Activated CD8-positive, alpha-beta memory T cell treated with anti-CD3 and anti-CD28 coated beads, Interleukin-2, amount 50 U/mL, for 1 hour (primary cell): ENCODE results near the gene BRSK2.

Experiments used
- DNase-seq: peaks from one replicate; pipeline ENCODE4 v3.0.0-alpha.2; 2020; ENCODE audit errors: extremely low read depth

The BRSK2 gene

DNA sequence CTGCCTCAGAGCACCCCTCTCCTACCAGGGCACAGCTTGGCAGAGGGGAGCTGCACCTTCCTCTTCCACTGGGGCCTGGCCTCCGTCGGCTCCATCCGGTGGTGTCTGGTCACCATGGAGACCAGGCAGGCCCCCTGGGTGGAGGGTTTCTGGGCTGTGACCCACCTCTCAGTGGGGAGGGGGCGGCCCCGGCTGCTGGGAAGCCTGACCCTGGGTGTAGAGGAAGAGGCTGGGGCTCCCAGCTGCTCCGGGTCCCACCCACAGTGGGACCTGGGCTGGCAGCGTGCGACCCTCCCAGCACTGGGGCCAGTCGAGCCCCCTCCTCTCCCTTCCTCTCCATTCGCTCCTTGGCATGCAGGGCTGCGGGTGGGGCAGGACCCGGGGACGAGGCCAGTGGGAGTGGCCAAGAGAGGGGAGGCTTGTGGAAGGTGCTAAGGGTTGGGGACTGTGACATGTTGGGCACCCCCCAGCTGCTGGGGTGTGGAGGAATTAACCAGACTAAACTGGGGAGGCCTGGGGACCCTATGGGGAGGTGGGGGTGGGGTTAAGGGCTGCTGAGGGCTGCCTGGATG, 46.8 kb downstream of the BRSK2 start:
- DNase-seq: no peak

DNA sequence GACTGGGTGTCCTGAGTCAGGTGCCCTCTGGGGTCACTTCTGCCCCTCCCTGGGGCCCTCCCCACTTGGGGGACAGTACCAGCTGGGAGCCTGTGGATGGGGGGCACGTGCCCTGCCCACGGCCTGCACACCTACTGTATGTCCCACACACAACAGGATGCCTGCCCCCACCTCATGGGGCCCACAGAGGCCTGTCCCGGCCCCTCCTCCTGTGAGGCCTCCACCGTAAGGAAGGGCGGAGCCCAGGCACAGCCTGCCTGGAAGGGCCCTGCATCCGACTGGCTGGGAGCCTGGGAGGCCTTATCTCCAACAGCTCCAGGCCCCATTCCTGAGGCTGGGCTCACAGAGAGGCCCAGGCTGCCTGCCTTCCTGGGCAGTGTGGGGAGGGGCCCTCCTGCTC, 47.8 kb downstream of the BRSK2 start:
- no peak for DNase-seq

DNA sequence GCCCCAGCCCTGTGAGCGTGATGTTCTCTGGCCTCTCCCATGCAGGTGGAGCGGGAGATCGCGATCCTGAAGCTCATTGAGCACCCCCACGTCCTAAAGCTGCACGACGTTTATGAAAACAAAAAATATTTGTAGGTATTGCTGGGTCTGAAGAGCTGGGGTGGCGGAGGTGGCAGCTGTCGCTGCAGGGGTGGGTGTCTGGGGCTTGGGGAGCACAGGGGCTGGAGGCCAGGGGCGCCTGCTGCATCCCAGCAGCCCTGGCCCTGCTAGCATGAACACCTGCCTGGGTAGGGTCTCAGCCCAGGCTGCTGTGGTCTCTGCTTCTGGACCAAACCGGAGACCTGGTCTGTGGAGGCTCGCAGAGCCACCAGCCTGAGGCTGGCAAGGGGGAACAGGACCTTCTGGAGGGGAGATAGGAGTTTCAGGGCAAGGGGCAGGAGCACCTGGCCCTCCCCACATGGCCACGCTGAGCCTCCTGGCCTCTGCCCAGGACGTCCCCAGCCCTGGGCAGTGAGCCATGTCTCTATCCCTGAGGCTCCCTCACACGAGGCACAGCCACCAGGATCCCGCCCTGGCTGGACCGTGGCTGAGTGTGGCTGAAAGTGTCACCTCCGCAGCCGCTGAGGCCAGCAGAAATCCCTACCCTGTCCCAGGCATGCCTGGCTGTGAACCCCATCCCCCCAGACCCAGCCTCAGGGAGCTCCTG, 48.7 kb downstream of the BRSK2 start:
- DNase-seq: no peak

DNA sequence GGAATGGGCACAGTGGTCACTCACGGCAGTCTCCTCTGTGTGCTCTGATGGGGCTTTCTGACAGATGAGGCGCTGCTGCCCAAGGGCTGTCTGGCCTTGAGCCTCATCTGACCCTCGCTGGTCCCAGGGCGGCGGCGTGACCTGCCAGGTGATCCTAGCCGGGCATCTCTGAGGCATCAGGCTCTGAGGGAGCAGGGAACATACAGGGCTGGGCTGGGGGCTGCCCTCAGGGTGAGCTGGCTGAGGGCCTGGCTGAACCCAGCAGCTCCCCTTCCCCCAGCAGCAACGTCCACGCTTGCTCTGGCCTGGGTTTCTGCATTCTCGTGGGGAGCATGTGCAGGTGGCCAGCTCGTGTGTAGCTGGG, 49.2 kb downstream of the BRSK2 start:
- DNase-seq: no peak

DNA sequence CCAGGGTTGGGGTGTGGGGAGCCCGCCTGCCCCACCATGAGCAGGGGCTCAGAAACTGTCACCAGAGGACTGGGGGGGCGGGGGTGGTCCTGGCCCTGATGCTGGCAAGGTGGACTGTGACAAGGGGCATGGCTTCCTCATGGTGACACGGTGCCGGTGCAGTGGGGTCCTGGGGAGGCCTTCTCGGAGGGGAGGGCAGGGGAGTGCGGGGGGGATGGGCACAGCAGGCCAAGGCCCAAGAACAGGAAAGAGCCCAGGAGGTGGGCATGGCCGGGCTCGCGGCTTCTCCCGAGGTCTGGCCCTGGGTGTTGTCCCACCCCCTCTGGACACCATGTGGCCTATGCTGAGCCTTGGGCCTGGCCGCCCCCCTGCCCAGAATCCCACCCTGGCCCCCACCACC, 49.6 kb downstream of the BRSK2 start:
- no peak for DNase-seq

DNA sequence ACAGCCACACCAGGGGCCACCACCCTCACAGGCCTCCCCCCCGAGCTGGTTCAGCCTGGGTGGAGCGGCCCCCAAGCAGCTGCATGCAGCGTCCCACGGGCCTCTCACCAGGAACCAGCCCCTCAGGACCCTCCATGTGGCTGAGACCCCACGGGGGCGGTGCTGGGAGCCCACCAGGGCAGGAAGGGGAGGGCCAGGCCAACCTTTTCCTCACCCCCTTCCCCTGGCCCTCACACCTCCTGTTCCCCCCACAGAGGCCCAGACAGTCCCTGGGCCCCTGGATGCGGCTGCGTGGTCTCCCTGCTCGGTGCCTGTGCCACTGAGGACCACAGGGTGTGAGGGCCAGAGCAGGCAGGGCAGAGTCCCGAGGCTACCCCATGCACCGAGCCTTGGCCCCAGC, 50.3 kb downstream of the BRSK2 start:
- no peak for DNase-seq

DNA sequence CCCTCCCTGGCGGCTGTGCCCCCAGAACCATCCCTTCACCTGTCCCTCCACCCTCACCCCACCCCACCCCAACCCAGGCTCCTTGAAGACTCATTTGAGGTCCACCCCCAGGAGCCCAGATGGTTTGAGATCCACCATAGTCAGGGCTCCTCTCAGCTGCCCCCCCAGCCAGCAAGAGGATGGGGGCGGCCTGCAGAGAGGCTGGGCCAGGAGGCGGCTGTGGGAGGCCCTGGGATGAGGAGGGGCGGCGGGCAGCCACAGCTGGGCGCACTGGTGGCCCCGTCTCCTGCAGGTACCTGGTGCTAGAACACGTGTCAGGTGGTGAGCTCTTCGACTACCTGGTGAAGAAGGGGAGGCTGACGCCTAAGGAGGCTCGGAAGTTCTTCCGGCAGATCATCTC, 50.8 kb downstream of the BRSK2 start:
- no peak for DNase-seq

DNA sequence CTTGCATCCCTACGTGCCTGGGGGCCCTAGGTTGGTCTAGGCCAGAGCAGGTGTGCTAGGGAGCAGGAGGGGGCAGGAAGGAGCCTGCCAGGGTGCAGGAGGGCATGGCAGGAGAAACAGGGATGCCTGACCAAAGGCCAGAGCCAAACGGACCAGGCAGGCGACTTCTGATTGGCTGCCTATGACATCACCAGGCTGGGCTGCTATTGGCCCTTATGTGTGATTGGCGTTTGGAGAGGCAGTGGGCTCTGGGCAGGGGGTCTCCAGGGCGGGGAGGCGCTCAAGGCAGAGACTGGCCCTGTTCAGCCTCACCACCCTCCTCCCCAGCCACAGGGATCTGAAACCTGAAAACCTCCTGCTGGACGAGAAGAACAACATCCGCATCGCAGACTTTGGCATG, 52.4 kb downstream of the BRSK2 start:
- no peak for DNase-seq

DNA sequence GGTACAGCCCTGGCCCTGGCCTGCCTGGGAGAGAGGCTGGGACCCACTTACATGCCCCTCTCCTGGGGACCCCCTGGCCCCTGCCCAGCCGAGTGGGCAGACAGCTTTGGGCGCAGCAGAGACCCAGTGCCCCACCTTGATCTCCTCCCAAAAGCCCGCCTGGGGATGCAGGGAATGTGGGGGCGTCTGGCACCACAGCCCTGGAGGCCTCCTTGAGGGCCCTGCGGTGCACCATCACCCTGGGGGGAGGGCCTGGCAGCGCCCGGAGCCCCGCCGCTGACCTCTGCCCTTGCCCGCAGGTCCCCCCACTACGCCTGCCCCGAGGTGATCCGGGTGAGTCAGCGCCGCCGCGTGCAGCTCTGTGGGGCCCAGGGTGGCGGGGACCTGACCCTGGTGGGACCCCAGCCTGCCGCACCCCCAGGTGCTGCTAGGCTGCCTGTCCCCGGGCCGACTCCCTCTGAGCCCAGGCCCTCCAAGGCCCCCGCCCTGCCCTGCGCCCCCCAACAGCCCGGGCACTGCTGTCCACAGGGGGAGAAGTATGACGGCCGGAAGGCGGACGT, 53.2 kb downstream of the BRSK2 start:
- DNase-seq: no peak

DNA sequence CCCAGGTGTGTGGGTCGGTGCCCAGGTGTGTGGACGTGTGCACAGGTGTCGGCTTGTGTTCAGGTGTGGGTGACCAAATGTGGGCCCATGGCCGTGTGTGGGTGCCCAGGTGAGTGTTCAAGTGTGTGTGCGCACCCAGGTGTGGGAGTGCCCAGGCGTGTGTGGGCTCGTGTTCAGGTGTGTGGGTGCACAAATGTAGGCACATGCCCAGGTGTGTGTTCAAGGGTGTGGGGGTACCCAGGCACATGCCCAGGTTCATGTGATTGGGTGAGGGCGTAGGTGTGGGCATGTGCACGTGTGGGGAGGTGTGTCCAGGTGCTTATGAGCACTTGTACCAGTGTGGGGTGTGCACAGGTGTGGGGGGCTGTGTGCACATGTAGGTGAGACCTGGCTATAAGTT, 54.0 kb downstream of the BRSK2 start:
- DNase-seq: no peak

DNA sequence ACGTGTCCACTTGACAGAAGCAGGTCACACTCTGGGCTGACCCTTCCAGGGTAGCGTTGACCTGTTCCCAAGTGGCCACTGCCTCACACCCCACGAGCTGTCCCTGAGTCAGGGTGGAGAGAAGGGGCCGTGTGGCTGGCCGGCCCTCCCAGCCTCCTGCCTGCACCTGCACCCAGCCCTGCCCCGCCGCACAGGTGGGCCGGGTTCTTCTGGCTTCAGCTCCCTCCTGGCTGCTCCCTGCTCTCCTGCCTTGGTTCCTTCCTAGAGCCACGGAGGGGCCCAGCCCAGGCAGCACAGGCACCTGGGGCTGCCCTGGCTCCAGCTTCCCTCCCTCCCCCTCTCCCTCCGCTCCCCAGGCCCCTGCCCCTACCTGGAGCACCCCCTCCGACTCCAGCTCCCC, 54.6 kb downstream of the BRSK2 start:
- DNase-seq: no peak

DNA sequence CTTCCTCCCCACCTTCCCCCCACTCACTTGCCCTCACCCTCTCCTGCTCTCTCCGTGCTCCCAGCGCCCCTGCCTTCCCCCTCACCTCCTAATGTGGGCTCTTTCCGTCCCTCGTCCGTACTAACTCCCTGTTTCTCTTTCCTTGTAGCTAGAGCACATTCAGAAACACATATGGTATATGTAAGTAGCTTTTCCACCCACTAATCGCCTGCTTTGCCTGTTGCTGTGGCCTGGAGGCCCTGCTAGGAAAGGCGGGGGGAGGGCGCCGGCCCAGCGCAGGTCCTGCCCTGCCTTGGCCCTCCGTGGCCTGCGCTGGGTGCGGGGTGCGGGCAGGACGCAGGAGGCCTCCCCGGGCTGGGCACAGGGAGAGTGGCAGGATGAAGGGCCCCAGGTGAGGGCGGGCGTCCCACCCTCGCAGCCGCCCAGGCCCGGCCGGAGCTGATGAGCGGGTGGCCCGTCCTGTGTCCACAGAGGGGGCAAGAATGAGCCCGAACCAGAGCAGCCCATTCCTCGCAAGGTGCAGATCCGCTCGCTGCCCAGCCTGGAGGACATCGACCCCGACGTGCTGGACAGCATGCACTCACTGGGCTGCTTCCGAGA, 55.2 kb downstream of the BRSK2 start:
- no peak for DNase-seq

DNA sequence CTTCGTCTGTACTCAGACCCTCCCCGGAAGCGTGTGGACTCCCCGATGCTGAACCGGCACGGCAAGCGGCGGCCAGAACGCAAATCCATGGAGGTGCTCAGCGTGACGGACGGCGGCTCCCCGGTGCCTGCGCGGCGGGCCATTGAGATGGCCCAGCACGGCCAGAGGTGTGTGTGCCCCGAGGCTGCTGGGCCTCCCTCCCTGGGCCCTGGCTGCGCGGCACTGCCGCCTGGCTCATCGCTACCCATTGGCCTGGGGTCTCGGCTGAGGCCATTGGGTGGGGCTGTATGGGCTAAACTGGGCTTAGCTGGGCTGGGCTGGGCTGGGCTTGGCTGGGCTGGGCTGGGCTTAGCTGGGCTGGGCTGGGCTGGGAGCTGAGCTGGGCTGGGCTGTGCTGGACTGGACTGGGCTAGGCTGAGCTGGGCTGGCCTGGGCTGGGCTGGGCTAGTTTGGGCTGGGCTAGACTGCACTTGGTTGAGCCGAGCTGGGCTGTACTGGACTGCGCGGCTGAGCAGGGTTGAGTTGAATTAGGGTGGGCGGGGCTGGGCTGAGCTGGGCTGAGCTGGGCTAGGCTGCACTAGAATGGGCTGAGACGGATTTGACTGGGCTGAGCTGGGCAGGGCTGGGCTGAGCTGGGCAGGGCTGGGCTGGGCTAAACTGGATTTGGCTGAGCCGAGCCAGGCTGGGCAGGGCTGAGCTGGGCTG, 56.2 kb downstream of the BRSK2 start:
- DNase-seq: no peak

DNA sequence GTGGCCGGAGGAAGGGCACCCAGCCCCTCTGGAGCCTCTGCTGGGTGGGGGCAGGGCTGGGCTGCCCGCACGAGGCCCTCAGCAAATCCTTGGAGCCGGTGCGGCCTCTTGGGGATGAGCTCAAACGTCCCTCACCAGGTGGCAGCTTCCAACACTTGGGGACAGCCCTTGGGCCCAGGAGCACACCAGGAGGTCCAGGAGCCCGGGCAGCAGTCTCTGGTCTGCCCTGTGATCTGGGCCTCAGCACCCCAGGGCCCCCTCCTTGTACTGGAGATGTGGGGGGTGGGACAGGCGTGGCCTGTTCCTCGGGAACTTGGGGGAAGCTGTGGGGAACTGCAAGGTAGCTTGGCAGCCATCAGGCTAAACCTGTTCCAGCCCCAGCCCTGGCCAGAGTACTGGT, 56.9 kb downstream of the BRSK2 start:
- DNase-seq: no peak

DNA sequence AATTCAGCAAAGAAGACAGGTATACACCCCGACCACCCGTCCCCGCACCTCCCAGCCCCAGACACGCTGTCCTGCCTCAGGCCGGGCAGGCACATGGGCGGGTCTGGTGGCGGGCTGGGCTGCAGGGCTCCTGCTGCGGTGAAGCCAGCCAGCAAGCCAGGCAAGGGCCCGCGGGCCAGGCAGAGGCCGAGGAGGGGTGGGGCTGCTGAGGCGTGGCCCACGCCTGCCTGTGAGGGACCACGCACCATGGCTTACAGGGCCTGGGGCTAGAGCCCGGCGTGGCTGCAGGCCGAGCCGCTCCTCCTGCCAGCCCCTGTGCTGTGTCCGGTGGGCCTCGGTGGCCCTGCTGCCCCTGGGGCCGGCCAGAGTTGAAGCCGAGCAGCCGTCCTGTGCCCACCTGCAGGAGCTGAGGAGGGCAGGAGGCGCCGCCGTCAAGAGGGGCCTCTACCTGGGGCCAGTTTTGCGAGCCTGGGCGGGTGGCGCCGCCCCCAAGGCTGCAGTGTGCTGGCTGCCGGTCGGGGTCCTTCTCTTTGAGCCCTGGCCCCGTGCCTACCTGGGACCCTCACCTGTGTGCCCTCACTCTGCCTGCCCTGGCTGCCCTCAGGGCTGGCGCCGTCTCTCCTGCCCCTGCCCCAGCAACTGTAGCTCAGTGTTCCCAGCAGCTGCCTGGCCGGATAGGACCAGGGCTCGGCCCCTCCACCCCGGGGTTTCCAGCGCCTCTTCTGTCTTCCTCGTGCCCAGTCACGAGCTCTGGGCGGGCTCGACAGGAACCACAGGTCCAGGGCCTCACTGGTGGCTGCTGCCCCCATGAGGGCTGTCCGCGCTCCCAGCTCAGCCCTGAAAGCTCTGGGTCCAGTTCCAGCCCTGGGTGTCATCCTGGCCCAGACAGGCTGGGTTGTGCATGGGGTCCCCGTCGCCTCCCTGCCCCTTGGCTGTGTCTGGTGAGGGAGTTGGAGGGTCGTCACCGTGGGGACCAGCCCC, 58.4 kb downstream of the BRSK2 start:
- no peak for DNase-seq

DNA sequence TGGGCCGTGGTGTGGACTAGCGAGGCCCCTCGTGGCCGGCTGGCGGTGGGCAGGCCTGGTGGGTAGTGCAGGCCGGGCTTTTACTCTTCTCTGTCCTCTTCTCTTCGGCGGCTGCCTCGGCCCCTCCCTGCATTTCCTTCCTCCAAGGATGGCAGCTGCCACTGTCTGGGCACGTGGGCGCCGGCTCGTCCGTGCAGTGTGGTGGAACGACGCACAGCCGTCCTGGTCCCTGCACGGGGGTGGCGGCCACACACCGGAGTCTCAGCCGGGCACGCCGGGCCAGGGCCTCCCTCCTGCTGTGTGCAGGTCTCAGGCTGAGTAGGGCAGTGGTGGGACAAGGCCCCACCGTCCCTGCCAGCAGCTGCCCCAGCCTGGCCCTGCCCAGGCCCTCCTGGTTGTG, 59.1 kb downstream of the BRSK2 start:
- no peak for DNase-seq

DNA sequence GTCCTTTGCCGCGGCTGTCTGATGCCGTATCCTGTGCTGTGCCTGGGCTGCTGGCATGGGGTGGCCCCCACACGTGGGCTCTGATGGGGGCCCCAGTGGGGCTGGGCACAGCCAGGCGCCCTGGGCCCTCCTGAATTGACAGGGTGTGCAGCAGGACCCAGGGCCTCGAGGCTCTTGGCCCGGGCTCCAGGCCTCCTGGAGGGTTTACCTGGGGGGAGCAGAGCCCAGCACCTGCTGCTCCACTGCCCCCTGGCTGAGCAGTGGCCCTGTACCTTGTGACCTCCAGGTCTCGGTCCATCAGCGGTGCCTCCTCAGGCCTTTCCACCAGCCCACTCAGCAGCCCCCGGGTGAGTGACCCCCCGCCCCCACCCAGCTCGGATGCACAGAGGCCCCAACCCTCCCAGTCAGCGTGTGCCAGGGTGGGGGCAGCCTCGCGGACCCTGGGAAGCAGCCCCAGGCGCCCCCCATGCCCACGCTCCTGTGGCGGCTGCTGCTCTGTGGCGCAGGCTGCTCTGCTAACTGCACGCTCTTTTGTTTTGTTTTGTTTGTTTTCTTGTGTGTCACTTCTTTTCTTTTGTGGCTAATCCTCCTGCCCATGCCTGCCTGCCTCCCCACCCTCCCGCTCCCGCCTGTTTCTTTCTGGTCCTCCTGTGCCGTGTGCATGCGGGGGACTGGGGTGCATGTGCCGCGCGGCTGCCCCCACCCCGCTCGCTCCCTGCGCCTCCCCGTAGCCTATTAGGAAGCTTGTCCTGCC, 59.9 kb downstream of the BRSK2 start:
- DNase-seq: no peak

DNA sequence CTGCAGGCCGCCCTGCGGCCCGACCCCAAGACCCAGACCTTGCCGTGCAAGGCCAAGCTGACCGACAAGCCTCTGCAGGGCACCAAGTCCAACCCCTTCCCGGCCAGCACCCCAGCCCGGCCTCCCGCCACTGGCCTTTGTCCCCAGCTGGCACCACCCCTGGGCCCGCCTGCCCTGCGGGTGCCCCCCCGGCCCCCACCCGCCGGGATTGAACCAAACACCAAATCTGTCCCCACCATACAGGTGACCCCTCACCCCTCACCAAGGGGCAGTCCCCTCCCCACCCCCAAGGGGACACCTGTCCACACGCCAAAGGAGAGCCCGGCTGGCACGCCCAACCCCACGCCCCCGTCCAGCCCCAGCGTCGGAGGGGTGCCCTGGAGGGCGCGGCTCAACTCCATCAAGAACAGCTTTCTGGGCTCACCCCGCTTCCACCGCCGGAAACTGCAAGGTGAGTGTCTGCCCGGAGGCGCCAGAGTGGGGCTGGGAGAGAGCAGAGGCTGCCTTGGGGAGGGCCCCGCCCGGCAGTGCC, 60.7 kb downstream of the BRSK2 start:
- no peak for DNase-seq

DNA sequence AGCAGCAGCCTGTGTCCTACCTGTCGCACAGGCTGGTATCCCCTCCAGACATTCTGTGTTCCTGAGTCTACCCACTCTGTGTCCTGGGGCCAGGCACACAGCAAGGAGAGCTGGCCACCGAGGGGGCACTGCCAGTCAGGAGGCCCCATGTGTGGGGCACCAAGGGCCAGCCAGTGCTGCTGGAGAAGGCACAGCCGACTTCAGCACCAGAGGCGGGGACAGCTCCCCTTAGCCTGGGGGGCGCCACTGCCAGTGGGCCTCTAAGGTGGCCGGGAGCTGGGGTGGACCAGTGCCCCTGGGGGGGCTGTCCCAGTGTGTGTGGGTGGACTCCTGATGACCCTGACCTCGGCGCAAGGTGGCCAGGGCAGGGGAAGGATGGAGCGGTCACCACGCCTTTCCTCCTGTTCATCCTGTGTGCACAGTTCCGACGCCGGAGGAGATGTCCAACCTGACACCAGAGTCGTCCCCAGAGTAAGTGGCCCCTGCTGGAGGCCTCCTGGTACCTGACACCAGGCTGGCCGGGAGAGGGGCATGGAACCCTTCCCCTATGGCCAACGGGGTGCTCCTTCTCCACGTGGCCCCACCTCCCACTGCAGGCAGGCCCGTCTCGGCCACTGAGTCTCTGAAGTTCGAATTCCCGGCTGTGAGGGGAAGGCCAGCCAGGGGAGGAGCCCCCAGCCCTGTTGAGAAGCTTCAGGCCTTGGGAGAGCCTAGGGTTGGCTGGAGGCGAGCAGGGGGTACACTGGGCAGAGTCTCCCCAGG, 61.4 kb downstream of the BRSK2 start:
- DNase-seq: no peak
